Daoy (cell line): Measurements from ENCODE around the gene SV2C. TPM values are rescaled to one million over a fixed set of nuclear protein-coding genes. Genes with fewer than 3 reads are reported as not detected.

Experiments used
- DNase-seq: peaks from one replicate; pipeline ENCODE4 v3.0.0-alpha.2; 2015; ENCODE audit warnings: low read depth
- total RNA-seq: library from RNA; depleted of rRNA; stranded (reverse); fragments of >200 nt; shearing (Covaris generic); gene quantifications from 2 replicates; pipeline ENCODE4 v1.2.3, GENCODE V29; 2014

The SV2C gene
- total RNA-seq, 1 experiment from 2014 or later = 0.11 TPM

DNA sequence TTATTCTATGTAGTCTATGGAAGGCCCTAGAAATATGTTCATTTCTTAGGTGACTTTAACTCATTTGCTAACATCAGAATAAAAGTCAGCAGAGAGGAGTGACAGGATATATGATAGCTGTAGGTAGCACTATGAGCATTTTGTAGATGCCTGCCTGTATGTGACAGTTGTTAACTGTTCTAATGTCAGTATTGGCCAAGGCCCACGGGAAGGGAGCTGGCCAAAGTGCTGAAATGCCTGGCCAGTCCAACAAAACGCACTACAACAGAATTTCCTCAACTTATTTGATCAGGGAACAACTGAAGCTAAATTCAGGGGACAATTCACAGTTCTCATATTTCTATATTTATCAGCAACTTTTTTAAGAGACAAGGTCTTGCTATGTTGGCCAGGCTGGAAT lies 20.8 kb downstream of the SV2C start:
- DNase-seq = peak; percentile 39

DNA sequence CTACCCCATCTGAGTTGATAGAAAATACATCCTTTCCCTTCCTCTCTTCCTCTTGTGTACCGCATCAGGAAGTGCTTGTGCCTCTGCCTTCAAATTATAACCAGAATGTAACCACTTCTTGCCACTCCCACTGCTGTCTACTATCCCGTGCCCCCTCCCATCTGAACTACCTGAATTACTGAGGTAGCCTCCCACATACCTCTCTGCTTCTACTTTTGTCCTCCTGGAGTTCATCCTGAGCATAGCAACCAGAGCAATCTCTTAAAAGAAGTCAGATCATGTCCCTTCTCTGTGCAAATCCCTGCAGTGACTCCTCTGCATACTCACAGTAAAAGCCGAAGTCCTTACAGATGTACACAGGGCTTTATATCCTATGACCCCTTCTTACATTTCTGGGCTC lies 23.0 kb downstream of the SV2C start:
- no peak for DNase-seq

DNA sequence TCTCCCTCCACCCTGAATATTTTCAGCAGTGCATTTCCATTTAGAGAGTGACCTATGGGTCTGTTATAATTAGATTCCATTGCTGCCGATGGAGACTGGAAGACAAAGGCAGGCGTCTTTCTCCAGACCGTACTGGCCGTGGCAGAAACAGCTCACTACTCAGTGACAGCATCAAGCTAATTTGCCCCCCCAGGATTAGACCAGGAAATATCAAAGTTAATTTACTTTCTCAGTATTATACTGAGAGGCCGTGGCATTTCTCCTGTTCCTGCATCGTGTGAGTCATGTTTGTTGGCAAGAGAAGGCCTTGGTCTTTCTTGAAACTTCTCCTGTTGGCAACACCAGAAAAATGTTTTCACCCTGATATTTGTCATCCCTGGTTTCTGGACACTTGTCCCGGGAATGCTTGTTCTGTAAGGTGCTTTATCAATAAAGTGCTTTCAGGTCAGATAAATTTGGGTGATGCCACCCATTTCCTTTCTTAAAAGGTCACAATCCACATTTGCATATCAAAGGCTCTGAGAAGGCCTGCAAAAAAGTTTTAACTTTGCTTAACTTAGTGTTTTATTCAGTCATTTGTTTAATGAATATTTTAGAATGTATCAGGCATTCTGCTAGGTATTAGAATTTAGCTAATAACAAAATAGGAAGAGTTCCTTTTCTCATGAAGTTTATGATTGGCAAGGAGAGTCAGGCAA lies 28.4 kb downstream of the SV2C start:
- DNase-seq = peak; percentile 25

GRCh38 chr5:76113103-76113502 lies 29.9 kb downstream of the SV2C start:
- DNase-seq = no peak

- DNase-seq = peak; percentile 19
These were observed 31.1 kb downstream of the SV2C start for GRCh38 chr5:76114179-76114851.

DNA sequence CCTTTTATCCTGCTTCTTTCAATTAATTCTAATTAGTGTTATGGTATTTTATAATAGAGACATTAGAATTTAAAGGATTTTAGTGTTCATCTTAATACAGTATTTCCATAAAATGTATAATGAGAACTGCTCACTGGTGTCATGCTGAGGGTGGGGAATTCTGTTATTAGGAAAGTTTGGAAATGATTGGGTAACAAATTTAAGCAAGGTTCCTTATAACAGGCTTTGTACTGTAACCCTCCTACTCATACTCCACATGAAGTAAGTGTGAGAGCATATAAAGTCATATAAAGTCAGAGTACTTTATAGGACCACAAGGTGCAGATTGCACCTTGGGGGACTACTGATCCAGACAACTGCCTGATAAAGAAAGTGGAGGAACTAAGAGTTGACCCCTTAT lies 42.2 kb downstream of the SV2C start:
- DNase-seq = no peak

DNA sequence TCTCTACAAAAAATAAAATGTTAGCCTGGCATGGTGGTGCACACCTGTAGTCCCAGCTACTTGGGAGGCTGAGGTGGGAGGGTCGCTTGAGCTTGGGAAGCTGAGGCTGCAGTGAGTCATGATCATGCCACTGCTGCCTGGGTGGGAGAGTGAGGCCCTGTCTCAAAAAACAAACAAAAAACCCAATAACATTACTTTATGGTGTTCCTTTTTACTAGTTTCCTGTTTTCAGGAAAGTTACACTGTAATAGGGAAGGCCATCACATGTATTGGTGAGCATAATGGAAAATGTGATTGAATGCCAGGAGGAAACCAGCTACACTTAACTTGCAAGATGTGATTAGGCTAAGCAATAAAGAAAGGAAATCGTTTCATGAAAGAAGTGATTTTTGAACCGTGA lies 42.7 kb downstream of the SV2C start:
- DNase-seq = no peak

DNA sequence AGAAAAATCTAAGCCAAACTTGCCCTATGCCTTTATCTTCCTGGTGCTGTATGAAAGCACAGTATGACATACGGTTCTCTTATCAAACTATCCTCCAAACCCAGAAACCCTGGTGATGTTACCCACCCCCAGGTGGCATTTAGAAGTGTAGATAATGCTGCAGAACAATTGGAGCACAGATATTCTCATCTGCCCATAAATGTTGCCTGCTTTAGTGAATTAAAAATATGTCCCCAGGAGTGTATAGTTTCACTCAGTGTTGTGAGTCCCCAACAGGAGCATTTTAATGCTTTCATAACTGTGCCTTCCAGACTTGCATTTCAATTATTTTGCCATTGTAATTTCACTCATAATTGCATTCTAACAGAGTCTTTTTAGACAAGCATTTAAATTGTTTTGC lies 50.8 kb downstream of the SV2C start:
- no peak for DNase-seq

GRCh38 chr5:76134646-76135045 lies 51.5 kb downstream of the SV2C start:
- no peak for DNase-seq

DNA sequence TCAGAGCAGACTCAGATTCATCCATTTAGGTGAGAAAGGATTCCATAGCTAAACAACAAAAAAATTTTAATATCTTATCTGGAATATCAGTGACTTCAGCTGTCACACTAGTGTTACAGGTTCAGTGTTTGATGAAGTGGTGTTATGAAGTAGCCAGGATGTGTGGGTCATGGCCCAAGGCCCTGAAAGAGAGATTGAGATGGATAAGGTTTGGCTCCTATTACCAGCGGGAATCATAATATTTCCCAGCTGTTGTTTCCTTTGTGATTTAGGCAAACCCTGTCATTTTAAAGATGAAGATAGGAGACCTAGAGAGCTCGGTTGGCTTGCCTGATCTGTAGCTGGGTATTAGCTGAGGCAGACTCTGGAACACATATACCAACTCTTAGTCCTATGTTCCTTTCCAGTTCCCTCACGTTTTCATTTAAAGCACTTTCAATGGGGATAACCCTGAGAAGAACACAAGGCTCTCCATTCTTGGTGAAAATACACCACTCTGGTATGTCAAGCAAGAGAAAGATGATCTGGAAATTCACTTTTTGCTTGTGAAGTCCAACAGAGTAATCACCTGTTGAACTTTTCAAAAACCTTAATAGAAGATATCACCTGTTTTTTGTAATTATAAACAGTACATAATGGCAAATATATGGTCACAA lies 54.8 kb downstream of the SV2C start:
- DNase-seq = no peak

- no peak for DNase-seq
These were observed 60.7 kb downstream of the SV2C start for GRCh38 chr5:76143884-76144283.

- DNase-seq = no peak
These were observed 61.5 kb downstream of the SV2C start for GRCh38 chr5:76144513-76145274.

DNA sequence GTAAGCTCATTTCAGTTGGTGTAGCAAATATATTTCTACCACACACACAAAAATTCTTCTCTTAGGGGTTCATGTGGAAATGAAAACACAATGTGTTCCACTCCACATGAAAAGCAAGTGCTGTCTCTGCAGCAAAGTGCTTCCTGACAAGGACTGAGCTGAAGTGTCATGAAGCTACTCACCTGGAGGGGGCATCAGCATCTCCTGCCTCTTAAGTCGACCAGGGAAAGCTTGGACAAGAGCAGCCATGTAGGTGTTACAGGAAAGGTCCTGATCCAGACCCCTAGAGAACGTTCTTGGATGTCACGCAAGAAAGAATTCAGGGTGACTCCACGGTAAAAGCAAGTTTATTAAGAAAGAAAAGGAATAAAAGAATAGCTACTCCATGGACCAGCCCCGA lies 62.8 kb downstream of the SV2C start:
- peak; percentile 32 for DNase-seq

DNA sequence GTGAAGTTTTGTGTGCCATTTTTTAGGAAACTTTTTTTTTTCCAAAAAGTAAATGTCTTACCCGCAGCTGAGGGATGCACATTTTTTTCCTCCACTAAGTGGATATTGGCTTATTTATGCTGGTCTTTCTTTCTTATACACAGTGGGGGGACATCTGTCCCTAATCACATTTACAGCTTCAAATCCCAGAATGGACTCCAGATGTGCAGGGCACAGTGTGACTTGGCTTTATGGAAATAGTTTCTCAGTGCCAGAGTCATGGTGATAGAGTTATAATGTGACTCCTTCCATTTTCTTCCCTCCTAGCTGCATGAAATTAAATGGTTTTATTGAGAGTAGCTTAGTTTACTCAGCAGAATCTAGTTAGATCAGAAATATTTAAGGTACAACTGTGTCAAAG lies 66.5 kb downstream of the SV2C start:
- DNase-seq = no peak

GRCh38 chr5:76152161-76152560 lies 69.0 kb downstream of the SV2C start:
- DNase-seq = no peak

DNA sequence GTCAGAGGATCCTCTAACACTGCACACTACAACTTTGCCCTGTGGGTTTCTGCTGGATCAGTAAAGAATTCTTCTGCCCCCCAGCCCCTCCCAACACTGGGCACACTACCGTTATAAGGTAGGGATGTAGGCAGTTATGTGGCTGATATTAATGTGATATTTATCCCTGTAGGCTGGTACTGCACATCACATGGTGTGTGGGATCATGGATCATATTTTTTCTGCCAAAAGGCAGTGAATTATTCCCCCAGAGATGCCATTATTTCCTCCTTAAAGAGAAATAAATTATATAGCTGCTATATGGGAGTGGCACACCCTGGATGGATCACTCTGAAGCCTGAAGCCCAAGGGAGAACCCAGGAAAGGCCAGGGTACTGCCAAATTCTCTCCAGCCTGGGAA lies 69.5 kb downstream of the SV2C start:
- DNase-seq = no peak

DNA sequence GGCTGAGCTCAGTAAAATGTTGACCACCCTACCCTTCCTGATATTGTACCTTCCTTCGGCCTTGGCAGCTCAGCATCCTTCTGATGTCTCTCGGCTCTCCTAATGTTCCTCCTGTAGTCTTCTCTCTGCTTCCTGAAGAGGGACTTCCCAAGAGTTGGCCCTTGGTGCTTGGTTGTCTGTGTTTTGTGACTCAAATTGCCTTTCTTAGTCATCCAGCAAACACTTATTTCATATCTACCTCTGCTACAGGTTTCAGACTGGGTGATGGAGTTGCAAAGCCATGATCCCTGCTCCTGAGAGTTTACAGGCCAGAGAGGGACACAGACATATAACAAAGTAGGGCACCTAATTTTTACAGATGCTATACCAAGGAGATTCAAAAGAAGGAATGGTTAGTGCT lies 70.1 kb downstream of the SV2C start:
- no peak for DNase-seq

GRCh38 chr5:76154009-76154690 lies 71.0 kb downstream of the SV2C start:
- no peak for DNase-seq

DNA sequence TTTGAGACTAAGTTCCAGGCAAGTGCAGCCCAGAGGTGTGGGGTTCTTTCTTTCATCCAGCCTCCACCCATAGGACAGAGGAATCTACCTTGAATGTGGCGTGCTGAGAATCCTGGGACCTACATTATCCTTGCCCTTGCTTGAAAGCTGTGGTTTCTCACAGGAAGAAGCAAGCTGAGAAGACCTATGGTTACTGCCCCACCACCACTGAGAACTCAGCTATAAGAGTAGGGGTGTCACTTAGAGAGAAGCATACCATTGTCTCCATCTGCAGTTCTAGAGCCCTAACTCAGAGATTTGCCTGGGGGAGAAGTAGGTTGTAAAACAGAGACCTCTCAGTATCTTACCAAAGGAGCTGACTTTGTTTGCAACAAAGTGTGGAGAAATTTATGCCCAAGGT lies 72.4 kb downstream of the SV2C start:
- no peak for DNase-seq

- no peak for DNase-seq
These were observed 79.2 kb downstream of the SV2C start for GRCh38 chr5:76162335-76162734.

GRCh38 chr5:76163111-76163628 lies 80.0 kb downstream of the SV2C start:
- no peak for DNase-seq

- DNase-seq = no peak
These were observed 81.8 kb downstream of the SV2C start for GRCh38 chr5:76165029-76165428.
